Smooth muscle cell (in vitro differentiated cells): ENCODE measurements around the gene B4GAT1. TPM values are rescaled to one million over a fixed set of nuclear protein-coding genes. Genes with fewer than 3 reads are reported as not detected.

Experiments used
- DNase-seq: peaks from one replicate; lab custom pipeline; 2025; ENCODE audit not compliant: unreplicated experiment; lab: John Stamatoyannopoulos, UW
- H2AFZ ChIP-seq: fragments of 200-600 bp; sonication (generic); 2 replicates; pipeline ENCODE4 v1.6.0; 2016; ENCODE audit warnings: antibody characterized with exemption, low read depth, mild to moderate bottlenecking
- H3F3A ChIP-seq: fragments of 200-600 bp; sonication (generic); 2 replicates; pipeline ENCODE4 v1.6.0; 2017; ENCODE audit warnings: antibody characterized with exemption, low read depth
- H3K27ac ChIP-seq: fragments of 200-600 bp; sonication (generic); 2 replicates; pipeline ENCODE4 v1.5.1; 2016; ENCODE audit warnings: low read depth, mild to moderate bottlenecking
- H3K27me3 ChIP-seq: fragments of 200-600 bp; sonication (generic); 2 replicates; pipeline ENCODE4 v1.6.1; 2016; ENCODE audit warnings: low read depth, mild to moderate bottlenecking
- H3K36me3 ChIP-seq: fragments of 200-600 bp; sonication (generic); 2 replicates; pipeline ENCODE4 v1.5.1; 2016; ENCODE audit warnings: low read depth
- H3K4me1 ChIP-seq: fragments of 200-600 bp; sonication (generic); 2 replicates; pipeline ENCODE4 v1.5.1; 2016; ENCODE audit warnings: low read depth
- H3K4me2 ChIP-seq: fragments of 200-600 bp; sonication (generic); 2 replicates; pipeline ENCODE4 v1.6.0; 2016; ENCODE audit warnings: mild to moderate bottlenecking
- H3K4me3 ChIP-seq: fragments of 200-600 bp; sonication (generic); 2 replicates; pipeline ENCODE4 v1.5.1; 2016; ENCODE audit warnings: mild to moderate bottlenecking
- H3K79me2 ChIP-seq: fragments of 200-600 bp; sonication (generic); 2 replicates; pipeline ENCODE4 v1.6.0; 2016; ENCODE audit warnings: low read depth, mild to moderate bottlenecking
- H3K9ac ChIP-seq: fragments of 200-600 bp; sonication (generic); 2 replicates; pipeline ENCODE4 v1.6.0; 2016; ENCODE audit warnings: low read depth
- H3K9me3 ChIP-seq: fragments of 200-600 bp; sonication (generic); replicated peaks from 2 replicates; pipeline ENCODE4 v1.5.1; 2016; ENCODE audit warnings: low read depth
- H4K20me1 ChIP-seq: fragments of 200-600 bp; sonication (generic); 2 replicates; pipeline ENCODE4 v1.6.0; 2016; ENCODE audit warnings: low read depth
- WGBS: methylation state at CpG from one replicate; pipeline ENCODE4 v1.1.7; 2016; ENCODE audit warnings: low lambda C conversion rate; 5-methylcytosine and 5-hydroxymethylcytosine counted together
- polyA plus RNA-seq: library from polyadenylated mRNA; unstranded; fragments of >200 nt; fragmentation: Nextera tagmentation; extraction: Ambion mirVana; gene quantifications from 2 replicates; pipeline ENCODE4 v1.2.1, GENCODE V29; 2016
- total RNA-seq: library from RNA; depleted of rRNA; stranded (reverse); fragments of >200 nt; gene quantifications from 2 replicates; pipeline ENCODE4 v1.2.3, GENCODE V29; 2014
- TF ChIP-seq, protein P1 (sequence below): fragments of 200-600 bp; sonication (generic); IDR thresholded peaks from 2 replicates; pipeline ENCODE4 v1.5.1; 2017; ENCODE audit warnings: borderline replicate concordance, mild to moderate bottlenecking, antibody characterized with exemption; ENCODE audit not compliant: insufficient read depth, poor library complexity, severe bottlenecking

Gene B4GAT1
- total and polyA plus RNA-seq, 2 experiments from 2014 or later, result 27.1 to 35.1 TPM

DNA sequence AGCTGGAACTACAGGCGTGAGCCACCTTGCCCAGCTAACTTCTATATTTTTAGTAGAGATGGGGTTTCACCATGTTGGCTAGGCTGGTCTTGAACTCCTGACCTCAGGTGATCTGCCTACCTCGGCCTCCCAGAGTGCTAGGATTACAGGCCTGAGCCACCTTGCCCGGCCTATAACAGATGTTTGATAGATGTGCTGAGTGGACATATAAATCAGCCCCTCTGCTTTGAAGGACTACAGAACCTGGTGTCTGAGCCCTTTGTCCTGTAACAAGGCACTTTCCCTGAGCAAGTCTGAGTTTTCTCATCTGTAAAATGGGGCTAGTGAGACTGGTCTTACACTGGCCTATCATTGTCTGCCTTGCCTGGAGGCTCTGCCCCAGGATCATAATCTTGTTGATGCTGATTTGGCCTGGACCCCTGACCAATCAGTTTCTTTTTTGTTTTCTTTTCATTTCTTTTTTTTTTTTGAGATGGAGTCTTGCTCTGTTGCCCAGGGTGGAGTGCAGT lies 18.2 kb downstream of the B4GAT1 start:
- H3K4me1 ChIP-seq, result peaks cover 28% of the 10 kb centered on the region
- H3K79me2 ChIP-seq, result no peaks in the 10 kb centered on the region
- H3K4me3 ChIP-seq, result no peak overlapping the region
- 96% methylated on average over 3 of the region's 3 CpGs for WGBS
- H2AFZ ChIP-seq, result no peak overlapping the region
- TF ChIP-seq, protein P1, sequence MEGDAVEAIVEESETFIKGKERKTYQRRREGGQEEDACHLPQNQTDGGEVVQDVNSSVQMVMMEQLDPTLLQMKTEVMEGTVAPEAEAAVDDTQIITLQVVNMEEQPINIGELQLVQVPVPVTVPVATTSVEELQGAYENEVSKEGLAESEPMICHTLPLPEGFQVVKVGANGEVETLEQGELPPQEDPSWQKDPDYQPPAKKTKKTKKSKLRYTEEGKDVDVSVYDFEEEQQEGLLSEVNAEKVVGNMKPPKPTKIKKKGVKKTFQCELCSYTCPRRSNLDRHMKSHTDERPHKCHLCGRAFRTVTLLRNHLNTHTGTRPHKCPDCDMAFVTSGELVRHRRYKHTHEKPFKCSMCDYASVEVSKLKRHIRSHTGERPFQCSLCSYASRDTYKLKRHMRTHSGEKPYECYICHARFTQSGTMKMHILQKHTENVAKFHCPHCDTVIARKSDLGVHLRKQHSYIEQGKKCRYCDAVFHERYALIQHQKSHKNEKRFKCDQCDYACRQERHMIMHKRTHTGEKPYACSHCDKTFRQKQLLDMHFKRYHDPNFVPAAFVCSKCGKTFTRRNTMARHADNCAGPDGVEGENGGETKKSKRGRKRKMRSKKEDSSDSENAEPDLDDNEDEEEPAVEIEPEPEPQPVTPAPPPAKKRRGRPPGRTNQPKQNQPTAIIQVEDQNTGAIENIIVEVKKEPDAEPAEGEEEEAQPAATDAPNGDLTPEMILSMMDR, result no peak
- H3K9me3 ChIP-seq, result no peaks in the 10 kb centered on the region
- no peaks in the 10 kb centered on the region for H3K36me3 ChIP-seq
- no peaks in the 10 kb centered on the region for H3K27me3 ChIP-seq
- no peak overlapping the region for H3K27ac ChIP-seq
- H4K20me1 ChIP-seq, result no peaks in the 10 kb centered on the region
- no peak overlapping the region for H3K4me2 ChIP-seq
- no peak overlapping the region for H3K9ac ChIP-seq
- H3F3A ChIP-seq, result peaks cover 3% of the 10 kb centered on the region
- DNase-seq, result no peak

DNA sequence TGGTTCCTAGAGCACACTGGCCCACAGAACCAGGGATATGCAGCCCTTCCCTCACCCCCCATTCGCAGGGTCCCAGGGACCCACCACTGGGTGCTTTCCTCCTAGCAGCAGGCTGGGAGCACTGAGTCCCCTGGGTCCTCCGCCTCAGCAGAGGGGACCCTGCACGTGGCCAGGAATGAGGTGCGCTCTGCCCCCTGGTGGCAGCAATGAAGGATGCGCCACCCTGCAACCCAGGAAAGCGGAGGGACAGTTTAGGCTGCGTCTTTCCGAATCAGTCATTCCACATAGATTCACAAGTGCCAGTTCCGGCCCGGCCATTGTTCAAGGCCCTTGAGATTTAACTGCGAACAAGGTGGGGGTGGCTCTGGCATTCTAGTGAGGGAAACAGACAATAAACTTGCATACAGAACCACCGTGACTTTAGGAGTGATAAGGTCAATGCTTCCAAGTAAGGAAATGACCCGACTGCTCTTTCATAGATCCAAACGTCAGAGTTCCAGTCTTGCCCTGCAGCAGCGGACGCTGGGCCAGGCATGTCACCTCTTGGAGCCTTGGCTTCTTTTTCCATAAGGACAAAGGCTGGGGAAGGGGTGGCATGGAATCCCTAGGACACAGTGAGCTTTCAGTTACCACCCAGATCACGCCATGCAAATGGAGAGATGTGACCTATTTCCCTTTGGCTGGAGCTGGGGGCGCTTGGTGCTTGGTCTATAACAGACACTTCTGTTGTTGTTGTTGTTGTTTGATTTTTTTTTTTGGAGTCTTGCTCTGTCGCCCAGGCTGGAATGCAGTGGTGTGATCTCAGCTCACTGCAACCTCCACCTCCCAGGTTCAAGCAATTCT lies 18.9 kb downstream of the B4GAT1 start:
- no peaks in the 10 kb centered on the region for H3K9me3 ChIP-seq
- H3F3A ChIP-seq, result peaks cover 3% of the 10 kb centered on the region
- H4K20me1 ChIP-seq, result no peaks in the 10 kb centered on the region
- no peaks in the 10 kb centered on the region for H3K36me3 ChIP-seq
- H3K4me2 ChIP-seq, result peak overlapping the region; percentile 70
- H3K27me3 ChIP-seq, result no peaks in the 10 kb centered on the region
- no peaks in the 10 kb centered on the region for H3K79me2 ChIP-seq
- peak overlapping the region; percentile 94 for H3K27ac ChIP-seq
- H3K4me1 ChIP-seq, result peaks cover 28% of the 10 kb centered on the region
- no peak overlapping the region for H3K4me3 ChIP-seq
- WGBS, result 10% methylated on average over 19 of the region's 19 CpGs
- no peak overlapping the region for H3K9ac ChIP-seq
- TF ChIP-seq, protein P1, result peak; percentile 92
- H2AFZ ChIP-seq, result no peak overlapping the region
- DNase-seq, result peak; percentile 48

DNA sequence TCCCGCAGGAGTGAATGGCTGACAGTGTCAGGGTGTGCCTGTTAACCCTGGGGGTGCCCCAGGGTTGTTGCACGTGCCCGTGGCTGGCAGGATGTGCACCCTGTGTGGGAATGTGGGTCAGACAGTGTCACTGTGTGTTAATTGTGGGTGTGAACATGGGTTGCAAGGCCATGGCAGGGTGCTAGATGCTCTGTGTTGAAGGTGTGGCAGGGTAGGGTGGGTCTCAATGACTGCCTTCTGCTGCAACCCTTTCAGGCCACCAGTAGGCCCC lies 19.5 kb downstream of the B4GAT1 start:
- TF ChIP-seq, protein P1, result no peak
- no peaks in the 10 kb centered on the region for H4K20me1 ChIP-seq
- no peaks in the 10 kb centered on the region for H3K9me3 ChIP-seq
- peak overlapping the region; percentile 70 for H3K4me2 ChIP-seq
- peak overlapping the region; percentile 69 for H3K9ac ChIP-seq
- no peak overlapping the region for H2AFZ ChIP-seq
- no peak overlapping the region for H3K4me3 ChIP-seq
- WGBS, result 68% methylated on average over 3 of the region's 3 CpGs
- H3K27ac ChIP-seq, result peak overlapping the region; percentile 94
- DNase-seq, result no peak
- H3K79me2 ChIP-seq, result no peaks in the 10 kb centered on the region
- H3K27me3 ChIP-seq, result no peaks in the 10 kb centered on the region
- H3K4me1 ChIP-seq, result peaks cover 28% of the 10 kb centered on the region
- peaks cover 3% of the 10 kb centered on the region for H3F3A ChIP-seq
- H3K36me3 ChIP-seq, result no peaks in the 10 kb centered on the region
